8988T (cell line): ENCODE results near the gene STK11.

Source experiments
- DNase-seq: peaks from one replicate; pipeline ENCODE4 v3.0.0; 2011

The STK11 gene

GRCh38 chr19:1211494-1212234 lies 6.1 kb downstream of the STK11 start:
- no peak for DNase-seq

DNA sequence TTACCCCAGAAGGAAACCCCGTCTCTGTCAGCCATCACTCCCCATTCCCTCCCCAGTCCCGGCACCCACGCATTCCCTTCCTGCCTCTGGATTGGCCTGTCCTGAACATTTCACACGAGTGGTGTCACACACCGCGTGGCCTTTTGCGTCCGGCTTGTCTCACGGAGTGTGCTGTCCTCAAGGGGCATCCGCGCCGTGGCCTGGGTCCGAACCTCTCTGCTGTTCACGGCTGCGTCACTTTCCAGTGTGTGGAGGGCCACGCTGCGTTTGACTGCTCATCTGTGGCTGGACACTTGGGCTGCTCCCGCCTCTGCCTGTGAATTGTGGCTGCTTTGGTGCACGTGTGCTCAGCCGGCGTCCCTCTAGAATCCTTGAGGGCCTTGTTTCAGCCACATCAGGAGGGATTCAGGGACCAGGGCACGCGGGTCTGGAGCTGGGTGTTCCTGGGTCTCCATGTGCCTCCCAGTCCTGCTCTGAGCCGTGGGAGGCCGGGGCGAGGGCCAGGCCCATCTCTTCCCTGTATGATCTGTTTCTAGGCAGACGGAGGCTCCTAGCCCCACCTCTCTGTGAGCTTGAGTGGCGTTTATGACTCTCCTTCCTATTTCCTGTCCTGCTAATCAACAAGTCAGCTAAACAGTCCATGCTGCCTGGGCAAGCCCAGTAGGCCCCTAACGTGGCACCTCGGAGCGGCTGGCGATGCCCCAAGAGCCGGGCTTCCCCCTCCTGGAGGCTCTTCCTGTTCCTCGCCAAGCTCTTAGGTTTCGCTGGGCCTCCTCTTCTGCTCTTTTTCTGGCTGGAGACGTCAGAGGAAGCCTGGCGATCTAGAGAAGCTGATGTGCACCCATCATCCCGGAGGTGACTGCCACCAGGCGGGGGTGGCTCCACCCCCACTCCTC lies 8.1 kb downstream of the STK11 start:
- DNase-seq: no peak

- DNase-seq: no peak
Observed at GRCh38 chr19:1214299-1214861, 8.8 kb downstream of the STK11 start.

- DNase-seq: no peak
Observed at GRCh38 chr19:1214862-1215731, 9.5 kb downstream of the STK11 start.

GRCh38 chr19:1216756-1217155 lies 11.2 kb downstream of the STK11 start:
- DNase-seq: no peak

- DNase-seq: no peak
Observed at GRCh38 chr19:1217366-1217765, 11.8 kb downstream of the STK11 start.

GRCh38 chr19:1218751-1219567 lies 13.4 kb downstream of the STK11 start:
- no peak for DNase-seq

GRCh38 chr19:1219786-1220476 lies 14.4 kb downstream of the STK11 start:
- no peak for DNase-seq

DNA sequence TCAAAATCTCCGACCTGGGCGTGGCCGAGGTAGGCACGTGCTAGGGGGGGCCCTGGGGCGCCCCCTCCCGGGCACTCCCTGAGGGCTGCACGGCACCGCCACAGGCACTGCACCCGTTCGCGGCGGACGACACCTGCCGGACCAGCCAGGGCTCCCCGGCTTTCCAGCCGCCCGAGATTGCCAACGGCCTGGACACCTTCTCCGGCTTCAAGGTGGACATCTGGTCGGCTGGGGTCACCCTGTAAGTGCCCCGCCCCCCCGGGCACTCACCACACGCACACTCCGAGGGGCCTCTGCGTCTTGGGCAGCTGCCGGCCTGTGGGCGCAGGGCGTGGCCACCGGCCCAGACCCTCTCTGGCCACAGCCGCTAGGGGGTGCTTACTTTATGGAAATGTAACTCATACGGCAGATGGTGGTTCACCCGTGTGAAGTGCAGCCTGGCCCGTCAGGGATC lies 14.9 kb downstream of the STK11 start:
- no peak for DNase-seq

DNA sequence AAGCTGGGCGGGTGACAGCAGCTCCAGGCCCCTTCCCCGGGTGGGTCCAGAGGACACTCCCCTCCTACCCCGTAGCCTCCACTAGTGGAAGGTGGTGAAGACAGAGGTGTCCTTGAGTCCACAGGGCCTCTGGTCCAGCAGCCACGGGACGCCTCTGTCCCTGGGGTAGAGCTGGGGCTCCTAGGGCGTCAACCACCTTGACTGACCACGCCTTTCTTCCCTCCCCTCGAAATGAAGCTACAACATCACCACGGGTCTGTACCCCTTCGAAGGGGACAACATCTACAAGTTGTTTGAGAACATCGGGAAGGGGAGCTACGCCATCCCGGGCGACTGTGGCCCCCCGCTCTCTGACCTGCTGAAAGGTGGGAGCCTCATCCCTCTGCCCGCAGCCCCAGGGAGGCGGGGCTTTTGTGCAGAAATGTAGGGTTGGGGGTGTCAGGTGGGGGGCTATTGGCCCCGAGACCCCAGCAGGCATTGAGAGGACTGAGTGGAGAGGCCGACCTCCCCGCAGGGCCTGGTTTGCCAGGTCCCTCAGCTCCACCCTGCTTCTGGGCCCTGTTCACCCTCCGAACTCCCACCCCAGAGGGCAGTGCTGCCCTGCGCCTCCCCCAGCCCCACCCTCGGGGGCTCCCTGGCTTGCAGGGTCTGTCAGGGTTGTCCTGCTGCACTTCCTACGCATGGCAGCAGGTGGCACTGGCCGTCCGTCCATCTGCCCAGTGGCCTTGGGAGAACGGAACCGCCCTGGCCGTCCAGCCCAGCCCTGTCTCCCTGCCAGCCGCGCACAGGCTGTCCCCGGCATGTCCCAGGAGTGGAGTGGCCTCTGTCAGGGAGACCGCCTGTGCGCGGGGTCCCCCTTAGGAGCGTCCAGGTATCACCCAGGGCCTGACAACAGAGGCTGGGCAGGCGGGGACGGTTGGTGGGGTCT lies 15.7 kb downstream of the STK11 start:
- DNase-seq: no peak

DNA sequence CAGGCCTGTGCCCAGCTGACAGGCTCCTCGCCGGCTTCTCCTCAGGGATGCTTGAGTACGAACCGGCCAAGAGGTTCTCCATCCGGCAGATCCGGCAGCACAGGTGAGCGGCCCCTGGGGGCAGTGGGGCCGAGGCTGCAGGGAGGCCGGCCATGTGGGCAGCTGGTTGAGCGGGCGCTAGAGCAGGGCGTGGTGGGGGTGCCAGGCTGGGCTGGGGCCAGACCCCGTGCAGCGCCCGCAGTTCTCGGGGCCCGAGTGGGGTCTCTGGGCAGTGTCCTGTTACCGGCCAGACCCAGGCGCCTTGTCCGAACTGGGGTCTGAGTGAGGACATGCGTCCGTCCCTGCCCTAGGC lies 16.3 kb downstream of the STK11 start:
- DNase-seq: no peak

GRCh38 chr19:1222394-1222793 lies 16.8 kb downstream of the STK11 start:
- DNase-seq: no peak

DNA sequence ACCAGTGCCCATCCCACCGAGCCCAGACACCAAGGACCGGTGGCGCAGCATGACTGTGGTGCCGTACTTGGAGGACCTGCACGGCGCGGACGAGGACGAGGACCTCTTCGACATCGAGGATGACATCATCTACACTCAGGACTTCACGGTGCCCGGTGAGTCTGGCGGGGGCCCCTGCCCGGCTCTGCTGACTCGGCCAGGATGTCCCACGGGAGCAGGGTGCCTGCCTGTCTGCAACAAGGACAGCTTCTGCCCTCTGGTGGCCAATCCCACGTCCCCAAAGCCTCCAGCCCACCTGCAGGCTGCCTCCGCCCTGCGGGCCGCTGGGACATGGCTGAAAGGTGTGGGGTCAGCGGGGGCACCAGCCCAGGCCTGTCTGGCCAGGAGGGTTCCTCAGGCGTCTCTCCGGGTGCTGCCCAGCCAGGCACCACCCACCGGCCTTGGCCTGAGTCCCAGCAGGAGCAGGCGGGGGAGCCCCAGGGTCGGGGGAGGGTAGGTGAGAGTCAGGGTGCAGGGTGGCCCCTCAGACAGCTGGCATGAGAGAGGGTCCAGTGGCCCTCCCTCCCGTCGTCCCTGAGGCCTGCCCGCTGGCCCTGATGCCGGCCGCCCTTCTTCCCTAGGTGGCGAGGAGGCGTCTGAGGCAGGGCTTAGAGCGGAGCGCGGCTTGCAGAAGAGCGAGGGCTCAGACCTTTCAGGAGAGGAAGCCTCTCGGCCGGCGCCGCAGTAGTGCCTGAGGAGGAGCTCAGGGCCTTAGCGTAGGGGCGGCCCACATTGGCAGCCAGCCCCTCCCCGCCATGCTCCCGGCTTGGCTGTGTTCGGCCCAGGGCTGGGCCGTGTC lies 17.7 kb downstream of the STK11 start:
- DNase-seq: peak; percentile 96

DNA sequence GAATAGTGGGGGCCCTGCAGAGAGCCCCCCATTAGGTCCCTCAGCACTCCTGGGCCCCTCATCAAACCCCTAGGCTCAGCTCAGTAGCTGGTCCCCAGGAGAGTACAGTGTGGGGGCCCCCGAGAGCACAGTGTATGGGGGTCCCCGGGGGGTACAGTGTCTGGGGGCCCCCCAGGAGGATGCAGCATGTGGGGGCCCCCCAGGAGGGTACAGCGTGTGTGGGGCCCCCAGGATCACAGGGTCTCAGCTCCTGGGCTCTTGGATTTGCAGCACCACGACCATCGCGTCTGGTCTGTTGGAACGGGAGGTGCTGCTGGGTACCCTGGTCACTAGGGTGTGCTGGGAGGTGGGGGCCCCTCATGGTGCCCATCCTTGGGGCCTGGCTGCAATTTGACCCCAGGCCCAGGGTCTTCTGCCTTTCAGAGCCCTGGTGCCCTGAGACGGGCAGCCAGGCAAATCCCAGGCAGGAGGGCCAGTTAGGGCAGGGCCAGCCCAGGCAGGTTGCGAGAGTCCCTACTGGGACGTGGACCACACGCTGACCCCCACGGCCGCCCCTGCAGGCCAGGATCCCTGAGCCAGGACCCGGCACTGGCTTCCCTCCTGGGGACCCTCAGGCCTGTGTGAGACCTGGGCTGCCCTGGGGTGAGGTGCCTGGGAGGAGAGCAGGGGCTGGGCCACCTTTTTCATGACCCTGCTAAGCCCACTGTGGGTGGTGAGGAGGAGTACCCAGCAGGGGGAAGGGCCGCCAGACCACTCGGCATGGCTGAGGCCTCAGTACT lies 18.7 kb downstream of the STK11 start:
- no peak for DNase-seq

DNA sequence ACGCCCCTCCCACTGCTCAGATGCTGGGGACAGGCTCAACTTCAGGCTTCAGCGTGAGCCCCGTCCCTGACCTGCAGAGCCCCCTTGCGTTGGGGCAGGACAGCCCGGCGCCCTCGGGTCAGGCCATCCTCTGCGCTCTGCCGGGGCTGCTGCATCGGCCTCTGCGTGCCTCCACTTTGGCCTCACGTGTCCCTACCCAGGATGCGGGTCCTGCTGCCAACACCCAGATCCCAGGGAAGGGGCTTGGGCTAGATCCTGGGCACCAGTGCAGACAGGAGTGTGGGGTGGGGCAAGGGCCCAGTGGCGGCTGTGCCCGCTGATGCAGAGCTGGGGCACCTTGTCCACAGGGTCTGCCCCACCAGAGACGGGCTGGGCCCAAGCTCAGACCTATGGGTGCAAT lies 19.3 kb downstream of the STK11 start:
- DNase-seq: no peak

DNA sequence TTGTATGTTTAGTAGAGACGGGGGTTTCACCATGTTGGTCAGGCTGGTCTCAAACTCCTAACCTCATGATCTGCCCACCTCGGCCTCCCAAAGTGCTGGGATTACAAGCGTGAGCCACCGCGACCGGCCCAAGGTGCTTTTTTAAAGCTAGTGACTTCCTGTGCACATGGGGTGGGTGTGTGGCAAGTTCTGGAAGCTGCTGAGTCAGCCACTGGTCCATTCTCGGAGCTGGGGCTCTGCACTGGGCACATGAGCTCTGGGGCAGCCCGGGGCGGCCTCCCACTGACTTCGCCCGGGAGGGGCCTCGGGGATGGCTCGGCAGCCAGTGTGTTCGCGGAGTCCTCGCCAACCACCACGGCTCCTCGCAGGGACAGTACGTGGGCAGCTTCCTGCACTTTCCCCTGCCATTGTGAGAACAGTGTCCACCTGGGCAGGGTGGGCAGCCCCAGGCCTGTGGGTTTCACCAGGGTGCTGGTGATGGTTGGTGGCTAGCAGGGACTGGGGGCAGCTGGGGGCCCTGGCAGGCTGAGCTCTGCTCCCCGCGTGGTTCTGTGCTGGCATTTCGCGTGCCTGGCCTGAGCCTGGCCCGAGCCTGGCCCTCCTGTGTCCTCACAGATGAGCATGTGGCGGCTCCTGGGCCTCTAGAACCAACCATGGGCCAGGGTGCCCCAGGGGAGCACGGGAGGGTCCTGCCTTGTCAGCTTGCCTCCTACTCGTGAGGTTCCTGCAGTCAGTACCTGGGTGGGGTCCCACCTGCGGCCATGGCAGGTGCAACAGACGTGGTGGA lies 20.1 kb downstream of the STK11 start:
- no peak for DNase-seq

- no peak for DNase-seq
Observed at GRCh38 chr19:1226227-1226518, 20.6 kb downstream of the STK11 start.
